Panc1 (cell line): ENCODE measurements around the gene HSF5. TPM values are rescaled to one million over a fixed set of nuclear protein-coding genes. Genes with fewer than 3 reads are reported as not detected.

Source experiments
- ATAC-seq: fragments of 200-7000 bp; cut with Tn5 transposase; 2 replicates; pipeline ENCODE4 v1.9.1; 2020; ENCODE audit warnings: mild to moderate bottlenecking, moderate library complexity
- BruUV-seq: library from RNA; stranded (reverse); fragments of 400-500 nt; replicated peaks from 2 replicates; lab custom pipeline; 2021; lab: Mats Ljungman, UMichigan
- CTCF ChIA-PET: fragments of 300-600 bp; sonication (Branson Sonifier 250); formaldehyde crosslinking; loops from one replicate; lab custom pipeline; 2022; ENCODE audit warnings: antibody characterized with exemption; lab: Charles Lee
- POLR2A ChIA-PET: fragments of 300-600 bp; sonication (Branson Sonifier 250); formaldehyde crosslinking; loops from one replicate; lab custom pipeline; 2022; ENCODE audit warnings: antibody characterized with exemption; lab: Charles Lee
- DNase-seq: peaks from one replicate; pipeline ENCODE4 v3.0.0-alpha.2; 2010; ENCODE audit warnings: low read depth, low spot score
- H3K27ac ChIP-seq: 2 replicates; pipeline ENCODE4 v1.5.1; 2011; ENCODE audit warnings: mild to moderate bottlenecking, low read length, inconsistent platforms
- H3K27me3 ChIP-seq: fragments of 200-500 bp; sonication (Bioruptor generic); 2 replicates; pipeline ENCODE4 v1.6.0; 2014; ENCODE audit warnings: low read length, inconsistent platforms; ENCODE audit not compliant: control insufficient read depth, insufficient read depth
- H3K36me3 ChIP-seq: fragments of 200-500 bp; sonication (Bioruptor generic); 2 replicates; pipeline ENCODE4 v1.5.1; 2014; ENCODE audit warnings: inconsistent platforms, mild to moderate bottlenecking, low read length, moderate library complexity; ENCODE audit not compliant: control insufficient read depth, insufficient read depth
- H3K4me1 ChIP-seq: 2 replicates; pipeline ENCODE4 v1.5.1; 2011; ENCODE audit warnings: inconsistent platforms, mild to moderate bottlenecking, low read length, moderate library complexity; ENCODE audit not compliant: control insufficient read depth, insufficient read depth
- H3K4me3 ChIP-seq, 2 experiments: 2 replicates each; pipeline ENCODE4 v1.5.1; 2011 to 2012; ENCODE audit warnings: low read depth in 2 of 2, low read length in 2 of 2, mild to moderate bottlenecking in 2 of 2, inconsistent platforms in 1 of 2, moderate library complexity in 1 of 2
- H3K9me3 ChIP-seq: fragments of 200-500 bp; sonication (Bioruptor generic); 2 replicates; pipeline ENCODE4 v1.5.1; 2014; ENCODE audit warnings: low read depth, mild to moderate bottlenecking, inconsistent platforms, low read length, moderate library complexity; ENCODE audit not compliant: control insufficient read depth, insufficient read depth
- CTCF ChIP-seq: fragments of 450-650 bp; IDR thresholded peaks from 2 replicates; pipeline ENCODE4 v1.5.1; 2017; ENCODE audit warnings: mild to moderate bottlenecking
- POLR2AphosphoS5 ChIP-seq: IDR thresholded peaks from 2 replicates; pipeline ENCODE4 v1.6.1; 2012; ENCODE audit warnings: mild to moderate bottlenecking, low read depth, low read length, moderate library complexity
- REST ChIP-seq, 2 experiments: IDR thresholded peaks; 2 replicates each; pipeline ENCODE4 v1.6.1; 2011 to 2012; ENCODE audit warnings: low read depth in 2 of 2, control low read depth in 1 of 2, low read length in 1 of 2, mild to moderate bottlenecking in 1 of 2, moderate library complexity in 1 of 2; ENCODE audit not compliant: insufficient read depth in 1 of 2
- SIN3A ChIP-seq: IDR thresholded peaks from 2 replicates; pipeline ENCODE4 v1.6.1; 2012; ENCODE audit warnings: low read depth, mild to moderate bottlenecking, low read length, moderate library complexity, borderline replicate concordance; ENCODE audit not compliant: insufficient read depth
- TCF7L2 ChIP-seq: IDR thresholded peaks from 2 replicates; pipeline ENCODE4 v1.6.1; 2011; ENCODE audit warnings: mild to moderate bottlenecking, low read depth, low read length, inconsistent platforms
- in situ Hi-C: cut with HindIII; loops from 2 replicates; pipeline ENCODE4 v1.10.0; 2016; ENCODE audit warnings: low sequenced_read_pairs, low pct_unique_long_range_greater_than_20kb
- intact Hi-C: fragments of 100-400 bp; cut with micrococcal nuclease; formaldehyde crosslinking; loops from one replicate; pipeline ENCODE4 v1.10.0; 2022; ENCODE audit not compliant: unreplicated experiment
- total RNA-seq: library from RNA; stranded (reverse); gene quantifications from one replicate; pipeline ENCODE4 v1.2.1, GENCODE V29; 2021; ENCODE audit not compliant: unreplicated experiment

Gene HSF5
- total RNA-seq, 1 experiment from 2014 or later, result not detected

GRCh38 chr17:58381124-58382035 is 106.8 kb downstream of the HSF5 start:
- DNase-seq (no peak), ATAC-seq (no peak)
- TF ChIP-seq REST (IDR thresholded peaks at IDR 0.05; ENCODE audit: insufficient read depth in 1 of 2, low read depth in 2 of 2, low read length in 1 of 2) (no peak), CTCF (no peak), POLR2AphosphoS5 (no peak), SIN3A (no peak), TCF7L2 (no peak)
- Histone ChIP-seq H3K27ac (no peak overlapping the region), H3K27me3 (no peaks in the 10 kb centered on the region), H3K36me3 (no peaks in the 10 kb centered on the region), H3K4me3 (no peak overlapping the region), H3K4me1 (no peaks in the 10 kb centered on the region; the same call in 1 of the 2 replicates), H3K9me3 (no peaks in the 10 kb centered on the region)
- POLR2A ChIA-PET, result no interaction called here
- no TSS peak for BruUV-seq
- in situ Hi-C loops, result no loop called here
- CTCF ChIA-PET, result no interaction called here
- intact Hi-C loops, result no loop called here

GRCh38 chr17:58380207-58381123 is 107.7 kb downstream of the HSF5 start:
- CTCF ChIA-PET, result no interaction called here
- no peaks in the 10 kb centered on the region for H3K36me3 ChIP-seq
- ATAC-seq, result no peak
- no peak overlapping the region for H3K4me3 ChIP-seq
- POLR2A ChIA-PET, result no interaction called here
- no peaks in the 10 kb centered on the region for H3K9me3 ChIP-seq
- no peaks in the 10 kb centered on the region for H3K27me3 ChIP-seq
- in situ Hi-C loops, result no loop called here
- TF ChIP-seq CTCF (no peak), POLR2AphosphoS5 (no peak), REST (IDR thresholded peaks at IDR 0.05; ENCODE audit: insufficient read depth in 1 of 2, low read depth in 2 of 2, low read length in 1 of 2) (no peak), SIN3A (no peak), TCF7L2 (no peak)
- no peak for DNase-seq
- intact Hi-C loops, result no loop called here
- H3K4me1 ChIP-seq, result no peaks in the 10 kb centered on the region; the same call in 1 of the 2 replicates
- H3K27ac ChIP-seq, result no peak overlapping the region
- no TSS peak for BruUV-seq
